Measurements from ENCODE around the gene ASF1B. TPM values are rescaled to one million over a fixed set of nuclear protein-coding genes. Genes with fewer than 3 reads are reported as not detected.

Gene ASF1B
- total RNA-seq, 1 experiment from 2014 or later: 38.4 TPM

DNA sequence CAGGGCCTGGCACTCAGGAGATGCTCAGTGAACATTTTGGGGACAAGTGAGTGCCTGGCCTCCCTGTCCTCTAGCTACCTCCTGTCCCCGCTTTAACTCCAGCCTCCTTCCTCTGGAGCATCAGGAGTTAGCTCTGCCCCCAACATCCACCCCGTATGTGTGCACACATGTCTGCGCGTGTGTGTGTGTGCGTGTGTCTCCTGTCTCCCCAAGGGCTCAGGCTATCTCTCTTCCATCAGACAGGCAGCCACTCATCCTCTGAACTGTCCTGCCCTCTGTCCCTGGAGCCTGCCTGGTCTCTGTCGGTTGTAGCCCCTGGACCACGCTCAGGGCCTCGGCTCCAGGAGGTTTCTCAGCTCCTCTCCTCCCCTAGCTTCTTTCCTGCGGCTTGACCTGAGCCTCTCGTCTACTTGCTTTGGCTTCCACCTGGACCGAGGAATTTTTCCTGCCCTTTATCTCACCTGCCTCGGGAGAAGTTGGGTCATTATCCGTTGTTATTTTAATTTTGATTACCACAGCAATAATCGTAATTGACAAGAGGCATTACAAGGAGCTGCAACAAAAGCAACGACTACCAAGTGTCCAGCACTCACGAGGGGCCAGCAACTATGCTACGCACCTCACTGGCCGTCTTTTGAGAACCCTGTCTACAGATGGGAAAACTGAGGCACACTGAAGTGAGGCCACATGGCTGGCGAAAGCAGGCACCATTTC lies 32.0 kb upstream of the ASF1B start (continued):
- TF ChIP-seq, protein P1, sequence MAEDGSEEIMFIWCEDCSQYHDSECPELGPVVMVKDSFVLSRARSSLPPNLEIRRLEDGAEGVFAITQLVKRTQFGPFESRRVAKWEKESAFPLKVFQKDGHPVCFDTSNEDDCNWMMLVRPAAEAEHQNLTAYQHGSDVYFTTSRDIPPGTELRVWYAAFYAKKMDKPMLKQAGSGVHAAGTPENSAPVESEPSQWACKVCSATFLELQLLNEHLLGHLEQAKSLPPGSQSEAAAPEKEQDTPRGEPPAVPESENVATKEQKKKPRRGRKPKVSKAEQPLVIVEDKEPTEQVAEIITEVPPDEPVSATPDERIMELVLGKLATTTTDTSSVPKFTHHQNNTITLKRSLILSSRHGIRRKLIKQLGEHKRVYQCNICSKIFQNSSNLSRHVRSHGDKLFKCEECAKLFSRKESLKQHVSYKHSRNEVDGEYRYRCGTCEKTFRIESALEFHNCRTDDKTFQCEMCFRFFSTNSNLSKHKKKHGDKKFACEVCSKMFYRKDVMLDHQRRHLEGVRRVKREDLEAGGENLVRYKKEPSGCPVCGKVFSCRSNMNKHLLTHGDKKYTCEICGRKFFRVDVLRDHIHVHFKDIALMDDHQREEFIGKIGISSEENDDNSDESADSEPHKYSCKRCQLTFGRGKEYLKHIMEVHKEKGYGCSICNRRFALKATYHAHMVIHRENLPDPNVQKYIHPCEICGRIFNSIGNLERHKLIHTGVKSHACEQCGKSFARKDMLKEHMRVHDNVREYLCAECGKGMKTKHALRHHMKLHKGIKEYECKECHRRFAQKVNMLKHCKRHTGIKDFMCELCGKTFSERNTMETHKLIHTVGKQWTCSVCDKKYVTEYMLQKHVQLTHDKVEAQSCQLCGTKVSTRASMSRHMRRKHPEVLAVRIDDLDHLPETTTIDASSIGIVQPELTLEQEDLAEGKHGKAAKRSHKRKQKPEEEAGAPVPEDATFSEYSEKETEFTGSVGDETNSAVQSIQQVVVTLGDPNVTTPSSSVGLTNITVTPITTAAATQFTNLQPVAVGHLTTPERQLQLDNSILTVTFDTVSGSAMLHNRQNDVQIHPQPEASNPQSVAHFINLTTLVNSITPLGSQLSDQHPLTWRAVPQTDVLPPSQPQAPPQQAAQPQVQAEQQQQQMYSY (CRISPR knock-in tag; IDR thresholded peaks at IDR 0.05): no peak
- no peak for TF ChIP-seq NR1H2 (CRISPR knock-in tag; IDR thresholded peaks at IDR 0.05)

DNA sequence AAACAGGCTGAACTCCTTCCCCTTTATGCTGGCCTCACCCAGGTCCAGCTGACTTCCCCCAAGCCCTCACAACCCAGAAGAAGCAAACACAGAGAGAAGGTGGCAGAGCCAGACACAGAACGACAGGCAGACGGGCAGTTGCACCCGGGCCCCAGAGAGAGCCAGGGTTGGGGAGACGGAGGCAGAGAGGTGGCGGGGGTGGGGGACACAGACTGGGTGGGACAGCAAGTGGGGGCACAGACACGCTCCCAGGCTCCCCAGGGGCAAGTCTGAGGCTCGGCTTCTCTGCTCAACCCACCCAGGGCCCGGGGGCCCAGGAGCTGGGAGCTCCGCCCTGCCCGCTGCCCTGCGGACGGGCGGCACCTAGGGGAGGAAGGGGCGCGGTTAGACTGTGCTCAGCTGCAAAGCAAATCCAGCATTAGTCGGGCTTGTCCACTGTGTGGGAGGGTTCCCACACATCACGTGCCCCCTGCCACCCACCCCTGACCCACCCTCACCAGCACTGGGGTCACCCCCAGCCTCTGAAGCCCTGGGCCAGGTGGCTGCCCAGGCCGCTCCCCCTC lies 31.3 kb upstream of the ASF1B start:
- ChIA-PET POLR2A (no interaction called here), CTCF (interaction anchor here (0.9 to 1.5 kb wide), 4 partner anchors 19 to 238 kb away, joined by 3 to 5 read pairs (median 5); partner anchors contain the start of gene ASF1B)
- no peaks in the 10 kb centered on the region for H3K27me3 Mint-ChIP-seq (ENCODE audit: low read depth)
- no peak overlapping the region for H3K4me3 Mint-ChIP-seq
- peaks cover 46% of the 10 kb centered on the region for H3K36me3 Mint-ChIP-seq
- no peaks in the 10 kb centered on the region for H3K9me3 Mint-ChIP-seq
- H3K27ac Mint-ChIP-seq: no peak overlapping the region
- no peak for DNase-seq (ENCODE audit: low spot score)
- no peak for ATAC-seq
- H3K4me1 Mint-ChIP-seq: peaks cover 11% of the 10 kb centered on the region
- no peak for TF ChIP-seq CREB1 (CRISPR knock-in tag; IDR thresholded peaks at IDR 0.05)
- no peak for TF ChIP-seq ZNF423 (CRISPR knock-in tag; IDR thresholded peaks at IDR 0.05)
- TF ChIP-seq, protein P2, sequence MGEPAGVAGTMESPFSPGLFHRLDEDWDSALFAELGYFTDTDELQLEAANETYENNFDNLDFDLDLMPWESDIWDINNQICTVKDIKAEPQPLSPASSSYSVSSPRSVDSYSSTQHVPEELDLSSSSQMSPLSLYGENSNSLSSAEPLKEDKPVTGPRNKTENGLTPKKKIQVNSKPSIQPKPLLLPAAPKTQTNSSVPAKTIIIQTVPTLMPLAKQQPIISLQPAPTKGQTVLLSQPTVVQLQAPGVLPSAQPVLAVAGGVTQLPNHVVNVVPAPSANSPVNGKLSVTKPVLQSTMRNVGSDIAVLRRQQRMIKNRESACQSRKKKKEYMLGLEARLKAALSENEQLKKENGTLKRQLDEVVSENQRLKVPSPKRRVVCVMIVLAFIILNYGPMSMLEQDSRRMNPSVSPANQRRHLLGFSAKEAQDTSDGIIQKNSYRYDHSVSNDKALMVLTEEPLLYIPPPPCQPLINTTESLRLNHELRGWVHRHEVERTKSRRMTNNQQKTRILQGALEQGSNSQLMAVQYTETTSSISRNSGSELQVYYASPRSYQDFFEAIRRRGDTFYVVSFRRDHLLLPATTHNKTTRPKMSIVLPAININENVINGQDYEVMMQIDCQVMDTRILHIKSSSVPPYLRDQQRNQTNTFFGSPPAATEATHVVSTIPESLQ (CRISPR knock-in tag; IDR thresholded peaks at IDR 0.05): no peak
- TF ChIP-seq, protein P3, sequence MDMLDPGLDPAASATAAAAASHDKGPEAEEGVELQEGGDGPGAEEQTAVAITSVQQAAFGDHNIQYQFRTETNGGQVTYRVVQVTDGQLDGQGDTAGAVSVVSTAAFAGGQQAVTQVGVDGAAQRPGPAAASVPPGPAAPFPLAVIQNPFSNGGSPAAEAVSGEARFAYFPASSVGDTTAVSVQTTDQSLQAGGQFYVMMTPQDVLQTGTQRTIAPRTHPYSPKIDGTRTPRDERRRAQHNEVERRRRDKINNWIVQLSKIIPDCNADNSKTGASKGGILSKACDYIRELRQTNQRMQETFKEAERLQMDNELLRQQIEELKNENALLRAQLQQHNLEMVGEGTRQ (CRISPR knock-in tag; IDR thresholded peaks at IDR 0.05): no peak
- TF ChIP-seq RELA (CRISPR knock-in tag; IDR thresholded peaks at IDR 0.05; ENCODE audit: borderline replicate concordance): no peak
- TF ChIP-seq TP53 (CRISPR knock-in tag; IDR thresholded peaks at IDR 0.05): no peak
- no peak for TF ChIP-seq ZNF138 (CRISPR knock-in tag; conservative IDR thresholded peaks at IDR 0.05)
- TF ChIP-seq, protein P4, sequence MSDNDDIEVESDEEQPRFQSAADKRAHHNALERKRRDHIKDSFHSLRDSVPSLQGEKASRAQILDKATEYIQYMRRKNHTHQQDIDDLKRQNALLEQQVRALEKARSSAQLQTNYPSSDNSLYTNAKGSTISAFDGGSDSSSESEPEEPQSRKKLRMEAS (CRISPR knock-in tag; IDR thresholded peaks at IDR 0.05): no peak
- TF ChIP-seq HMGA2 (CRISPR knock-in tag; IDR thresholded peaks at IDR 0.05): no peak
- no peak for TF ChIP-seq PRRX2 (CRISPR knock-in tag; IDR thresholded peaks at IDR 0.05)
- no peak for TF ChIP-seq ZNF121 (CRISPR knock-in tag; IDR thresholded peaks at IDR 0.05)
- TF ChIP-seq MYBL2 (CRISPR knock-in tag; IDR thresholded peaks at IDR 0.05): no peak
- TF ChIP-seq, protein P5, sequence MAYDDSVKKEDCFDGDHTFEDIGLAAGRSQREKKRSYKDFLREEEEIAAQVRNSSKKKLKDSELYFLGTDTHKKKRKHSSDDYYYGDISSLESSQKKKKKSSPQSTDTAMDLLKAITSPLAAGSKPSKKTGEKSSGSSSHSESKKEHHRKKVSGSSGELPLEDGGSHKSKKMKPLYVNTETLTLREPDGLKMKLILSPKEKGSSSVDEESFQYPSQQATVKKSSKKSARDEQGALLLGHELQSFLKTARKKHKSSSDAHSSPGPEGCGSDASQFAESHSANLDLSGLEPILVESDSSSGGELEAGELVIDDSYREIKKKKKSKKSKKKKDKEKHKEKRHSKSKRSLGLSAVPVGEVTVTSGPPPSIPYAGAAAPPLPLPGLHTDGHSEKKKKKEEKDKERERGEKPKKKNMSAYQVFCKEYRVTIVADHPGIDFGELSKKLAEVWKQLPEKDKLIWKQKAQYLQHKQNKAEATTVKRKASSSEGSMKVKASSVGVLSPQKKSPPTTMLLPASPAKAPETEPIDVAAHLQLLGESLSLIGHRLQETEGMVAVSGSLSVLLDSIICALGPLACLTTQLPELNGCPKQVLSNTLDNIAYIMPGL (CRISPR knock-in tag; IDR thresholded peaks at IDR 0.05): no peak

Measured in WTC11 (cell line).